Progenitor cell of endocrine pancreas (in vitro differentiated cells): ENCODE data around the gene CPS1. TPM values are rescaled to one million over a fixed set of nuclear protein-coding genes. Genes with fewer than 3 reads are reported as not detected.

Experiments used
- DNase-seq: peaks from one replicate; pipeline ENCODE4 v3.0.0; 2021; ENCODE audit warnings: low spot score; ENCODE audit not compliant: unreplicated experiment
- H3K27ac Mint-ChIP-seq: 2 replicates; pipeline ENCODE4 v1.8.0; 2021; ENCODE audit warnings: mild to moderate bottlenecking, moderate library complexity, mixed read lengths
- H3K27me3 Mint-ChIP-seq: 2 replicates; pipeline ENCODE4 v1.8.0; 2021; ENCODE audit warnings: mixed read lengths
- H3K36me3 Mint-ChIP-seq: 2 replicates; pipeline ENCODE4 v1.8.0; 2022; ENCODE audit warnings: mixed read lengths; ENCODE audit not compliant: insufficient read depth
- H3K4me1 Mint-ChIP-seq: 2 replicates; pipeline ENCODE4 v1.8.0; 2021; ENCODE audit warnings: low read depth, mixed read lengths
- H3K4me3 Mint-ChIP-seq: 2 replicates; pipeline ENCODE4 v1.8.0; 2021; ENCODE audit warnings: low read depth, mild to moderate bottlenecking, moderate library complexity, mixed read lengths
- H3K9me3 Mint-ChIP-seq: 2 replicates; pipeline ENCODE4 v1.8.0; 2021; ENCODE audit warnings: low read depth, mixed read lengths
- CTCF ChIP-seq: fragments of 200-600 bp; sonication (generic); IDR thresholded peaks from one replicate; pipeline ENCODE4 v1.5.0; 2021; ENCODE audit warnings: antibody characterized with exemption, mild to moderate bottlenecking; ENCODE audit not compliant: unreplicated experiment
- total RNA-seq: library from RNA; stranded (reverse); gene quantifications from 2 replicates; pipeline ENCODE4 v1.2.1, GENCODE V29; 2021

The CPS1 gene
- total RNA-seq, 1 donor from 2014 or later = 4.9 TPM

DNA sequence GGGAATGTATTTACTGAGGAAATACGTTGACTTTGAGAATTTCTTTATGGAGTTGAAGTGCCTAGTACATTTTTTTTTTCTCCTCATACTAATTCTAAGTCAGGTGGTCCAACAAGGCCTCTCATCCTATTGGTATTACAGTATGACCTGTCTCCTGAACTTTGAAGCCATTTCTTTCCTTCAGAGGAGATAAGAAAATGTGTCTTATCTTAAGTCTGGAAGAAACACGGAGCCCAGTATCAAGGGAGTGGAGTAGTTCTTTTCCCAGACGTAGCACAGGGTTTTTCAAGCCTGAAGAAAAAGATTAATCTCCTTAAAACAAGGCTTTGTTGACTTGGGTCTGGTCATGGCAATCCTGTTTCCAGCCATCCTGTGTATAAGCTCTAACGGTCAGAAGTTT is 11.6 kb upstream of the CPS1 start:
- no peaks in the 10 kb centered on the region for H3K9me3 Mint-ChIP-seq
- no peak overlapping the region for H3K4me3 Mint-ChIP-seq
- H3K27me3 Mint-ChIP-seq = no peaks in the 10 kb centered on the region
- peaks cover 18% of the 10 kb centered on the region for H3K4me1 Mint-ChIP-seq
- TF ChIP-seq CTCF = no peak
- DNase-seq = no peak
- H3K36me3 Mint-ChIP-seq = no peaks in the 10 kb centered on the region
- no peak overlapping the region for H3K27ac Mint-ChIP-seq

GRCh38 chr2:210546424-210547208 is 9.8 kb upstream of the CPS1 start:
- TF ChIP-seq CTCF = no peak
- H3K27me3 Mint-ChIP-seq = no peaks in the 10 kb centered on the region
- peaks cover 9% of the 10 kb centered on the region for H3K4me1 Mint-ChIP-seq
- DNase-seq = no peak
- H3K9me3 Mint-ChIP-seq = no peaks in the 10 kb centered on the region
- no peaks in the 10 kb centered on the region for H3K36me3 Mint-ChIP-seq
- H3K27ac Mint-ChIP-seq = no peak overlapping the region
- no peak overlapping the region for H3K4me3 Mint-ChIP-seq

DNA sequence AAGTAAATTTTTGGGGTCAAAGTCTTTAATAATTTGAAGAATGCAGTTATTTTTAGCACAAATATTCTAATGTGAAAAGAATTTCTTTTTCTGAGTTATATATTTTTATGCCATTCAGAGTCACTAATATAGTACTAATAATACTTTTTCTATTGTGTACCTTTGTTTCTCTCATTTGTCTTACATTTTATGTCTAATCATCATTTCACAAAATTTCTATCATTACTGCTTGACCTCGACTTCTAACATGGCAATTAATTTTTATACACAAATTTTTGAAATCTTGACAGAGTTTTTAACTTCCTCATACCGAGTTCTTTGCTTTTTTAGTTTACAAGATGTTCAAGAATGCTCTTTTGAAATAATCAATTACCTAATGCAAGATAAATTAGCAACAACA is 8.4 kb upstream of the CPS1 start:
- Mint-ChIP-seq H3K27me3 (no peaks in the 10 kb centered on the region), H3K4me3 (no peak overlapping the region), H3K36me3 (no peaks in the 10 kb centered on the region), H3K27ac (no peak overlapping the region), H3K4me1 (peaks cover 8% of the 10 kb centered on the region), H3K9me3 (no peaks in the 10 kb centered on the region)
- no peak for TF ChIP-seq CTCF
- no peak for DNase-seq

DNA sequence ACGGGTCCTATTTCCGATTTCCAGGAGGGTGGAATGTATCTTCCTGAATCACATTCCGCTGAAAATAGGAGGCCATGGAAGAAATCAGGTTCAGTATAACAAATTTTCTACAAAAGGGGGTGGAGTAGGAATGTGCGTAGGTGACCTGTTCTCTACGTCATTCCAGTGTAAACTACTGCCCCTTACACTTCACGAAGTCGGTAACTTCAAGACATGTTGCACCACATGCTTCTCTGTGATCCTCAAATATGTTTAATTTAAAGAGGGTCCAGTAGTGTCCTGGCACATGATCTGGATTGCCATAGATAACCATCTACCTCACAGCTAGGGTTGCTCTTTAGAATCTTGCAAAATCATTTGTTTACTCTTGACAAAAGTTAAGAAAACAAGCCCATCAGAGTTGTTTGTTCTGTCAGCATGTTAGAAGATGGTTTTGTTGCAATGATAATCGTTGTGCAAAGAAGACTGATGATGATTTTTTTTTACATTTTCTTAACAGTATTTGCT is 7.5 kb upstream of the CPS1 start:
- no peak overlapping the region for H3K4me3 Mint-ChIP-seq
- H3K36me3 Mint-ChIP-seq = no peaks in the 10 kb centered on the region
- peaks cover 10% of the 10 kb centered on the region for H3K4me1 Mint-ChIP-seq
- DNase-seq = no peak
- TF ChIP-seq CTCF = no peak
- H3K9me3 Mint-ChIP-seq = no peaks in the 10 kb centered on the region
- no peaks in the 10 kb centered on the region for H3K27me3 Mint-ChIP-seq
- no peak overlapping the region for H3K27ac Mint-ChIP-seq

- Mint-ChIP-seq H3K9me3 (no peaks in the 10 kb centered on the region), H3K27ac (no peak overlapping the region), H3K4me1 (peaks cover 8% of the 10 kb centered on the region), H3K27me3 (no peaks in the 10 kb centered on the region), H3K4me3 (no peak overlapping the region), H3K36me3 (no peaks in the 10 kb centered on the region)
- no peak for DNase-seq
- TF ChIP-seq CTCF = no peak
Measured at GRCh38 chr2:210551001-210551400, 5.4 kb upstream of the CPS1 start.
